Measurements from ENCODE around the gene FBN1. TPM values are rescaled to one million over a fixed set of nuclear protein-coding genes. Genes with fewer than 3 reads are reported as not detected.

Gene FBN1
- total and polyA plus RNA-seq, 2 of the 13 experiments (the other 11 are each of a cell fraction or from before 2014, with no cell fraction given) = 1.5 to 3.0 TPM

DNA sequence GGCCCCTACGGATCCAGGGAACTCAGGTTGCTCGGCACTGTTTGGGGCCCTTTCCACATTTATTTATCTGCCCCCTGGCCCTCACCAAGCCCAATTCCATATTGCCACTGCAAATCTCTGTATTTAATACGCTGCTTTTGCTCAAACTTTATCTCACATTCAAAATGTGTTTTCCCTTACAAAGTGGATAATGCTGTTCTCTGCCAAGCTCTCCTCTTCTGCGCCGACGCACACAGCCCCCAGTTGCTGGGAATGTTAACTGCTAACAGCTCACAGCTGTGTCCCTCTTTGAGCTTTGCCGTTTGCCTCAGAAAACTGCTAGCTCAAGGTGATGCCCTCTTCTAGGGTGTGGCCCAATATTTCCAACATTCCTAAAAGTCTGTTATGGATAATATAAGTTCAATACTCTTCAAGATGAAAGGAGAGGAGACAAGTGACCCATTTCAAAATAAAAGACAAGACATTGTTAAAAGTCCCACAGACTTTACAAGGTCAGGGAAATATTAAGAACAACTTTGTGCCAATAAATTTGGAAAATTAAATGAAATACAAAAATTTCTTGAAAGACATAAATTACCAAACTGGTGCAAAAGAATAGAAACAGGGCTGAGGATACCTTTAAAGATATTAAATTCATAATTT, 12.6 kb upstream of the FBN1 start:
- no TSS peak for BruUV-seq (replicated peaks)
- Histone ChIP-seq H3K36me3 (replicated peaks in 1 of 2; ENCODE audit: control insufficient read depth in 1 of 2, insufficient read depth in 2 of 2, low read length in 2 of 2) (no peaks in the 10 kb centered on the region), H3K9ac (ENCODE audit: insufficient read depth, low read depth, low read length) (no peak overlapping the region), H3K4me3 (replicated peaks in 1 of 3; ENCODE audit: insufficient read depth in 1 of 3, low read depth in 2 of 3, low read length in 3 of 3) (no peak overlapping the region), H4K20me1 (ENCODE audit: insufficient read depth, low read length) (no peaks in the 10 kb centered on the region), H2AFZ (ENCODE audit: low read length) (no peak overlapping the region), H3K4me1 (ENCODE audit: insufficient read depth, low read length) (no peaks in the 10 kb centered on the region), H3K4me2 (ENCODE audit: low read depth, low read length) (no peak overlapping the region), H3K79me2 (ENCODE audit: insufficient read depth, low read length) (no peaks in the 10 kb centered on the region), H3K27ac (ENCODE audit: extremely low read length, insufficient read depth, low read length) (no peak overlapping the region), H3K9me3 (ENCODE audit: low read length) (no peaks in the 10 kb centered on the region), H3K27me3 (ENCODE audit: control insufficient read depth in 1 of 2, insufficient read depth in 2 of 2, low read length in 2 of 2) (no peaks in the 10 kb centered on the region)
- FAIRE-seq (no peak), ATAC-seq (no peak), DNase-seq (ENCODE audit: low spot score) (no peak)
- ChIA-PET POLR2A (no interaction called here), CTCF (ENCODE audit: low intra/inter-chr PET ratio, low total read pairs) (no interaction called here)
- TF ChIP-seq NFYC (CRISPR knock-in tag; IDR thresholded peaks at IDR 0.05) (no peak), SIX1 (CRISPR knock-in tag; IDR thresholded peaks at IDR 0.05; ENCODE audit: borderline replicate concordance) (no peak), ZNF883 (CRISPR knock-in tag; IDR thresholded peaks at IDR 0.05; ENCODE audit: not compliant biosample characterization) (no peak), KMT2A (CRISPR knock-in tag; IDR thresholded peaks at IDR 0.05) (no peak), ZNF773 (CRISPR knock-in tag; IDR thresholded peaks at IDR 0.05; ENCODE audit: borderline replicate concordance) (no peak), ZNF260 (CRISPR knock-in tag; IDR thresholded peaks at IDR 0.05; ENCODE audit: borderline replicate concordance, low read depth) (no peak), SP5 (CRISPR knock-in tag; IDR thresholded peaks at IDR 0.05; ENCODE audit: borderline replicate concordance, low read depth) (no peak), NFKB2 (CRISPR knock-in tag; IDR thresholded peaks at IDR 0.05; ENCODE audit: borderline replicate concordance) (no peak)
- TF ChIP-seq, protein P1, sequence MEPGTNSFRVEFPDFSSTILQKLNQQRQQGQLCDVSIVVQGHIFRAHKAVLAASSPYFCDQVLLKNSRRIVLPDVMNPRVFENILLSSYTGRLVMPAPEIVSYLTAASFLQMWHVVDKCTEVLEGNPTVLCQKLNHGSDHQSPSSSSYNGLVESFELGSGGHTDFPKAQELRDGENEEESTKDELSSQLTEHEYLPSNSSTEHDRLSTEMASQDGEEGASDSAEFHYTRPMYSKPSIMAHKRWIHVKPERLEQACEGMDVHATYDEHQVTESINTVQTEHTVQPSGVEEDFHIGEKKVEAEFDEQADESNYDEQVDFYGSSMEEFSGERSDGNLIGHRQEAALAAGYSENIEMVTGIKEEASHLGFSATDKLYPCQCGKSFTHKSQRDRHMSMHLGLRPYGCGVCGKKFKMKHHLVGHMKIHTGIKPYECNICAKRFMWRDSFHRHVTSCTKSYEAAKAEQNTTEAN (CRISPR knock-in tag; conservative IDR thresholded peaks at IDR 0.05) = no peak
- TF ChIP-seq, protein P2, sequence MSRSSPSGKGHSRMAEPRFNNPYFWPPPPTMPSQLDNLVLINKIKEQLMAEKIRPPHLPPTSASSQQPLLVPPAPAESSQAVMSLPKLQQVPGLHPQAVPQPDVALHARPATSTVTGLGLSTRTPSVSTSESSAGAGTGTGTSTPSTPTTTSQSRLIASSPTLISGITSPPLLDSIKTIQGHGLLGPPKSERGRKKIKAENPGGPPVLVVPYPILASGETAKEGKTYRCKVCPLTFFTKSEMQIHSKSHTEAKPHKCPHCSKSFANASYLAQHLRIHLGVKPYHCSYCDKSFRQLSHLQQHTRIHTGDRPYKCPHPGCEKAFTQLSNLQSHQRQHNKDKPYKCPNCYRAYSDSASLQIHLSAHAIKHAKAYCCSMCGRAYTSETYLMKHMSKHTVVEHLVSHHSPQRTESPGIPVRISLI (CRISPR knock-in tag; IDR thresholded peaks at IDR 0.05; ENCODE audit: borderline replicate concordance) = no peak
- TF ChIP-seq, protein P3, sequence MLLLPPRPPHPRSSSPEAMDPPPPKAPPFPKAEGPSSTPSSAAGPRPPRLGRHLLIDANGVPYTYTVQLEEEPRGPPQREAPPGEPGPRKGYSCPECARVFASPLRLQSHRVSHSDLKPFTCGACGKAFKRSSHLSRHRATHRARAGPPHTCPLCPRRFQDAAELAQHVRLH (CRISPR knock-in tag; IDR thresholded peaks at IDR 0.05; ENCODE audit: borderline replicate concordance, low read depth) = no peak
- intact Hi-C loops (cut with micrococcal nuclease; ENCODE audit: unreplicated experiment) = no loop called here
- WGBS (ENCODE audit: low lambda C conversion rate) = 77% methylated on average over 6 of the region's 7 CpGs
- in situ Hi-C loops (cut with HindIII; ENCODE audit: extremely low pct_ligation_motif_present, low pct_unique_long_range_greater_than_20kb) = no loop called here
